Superior temporal gyrus (tissue), 1 donor: Measurements from ENCODE around the gene CNPPD1.

Experiments used
- DNase-seq: peaks from one replicate; pipeline ENCODE4 v3.0.0-alpha.2; 2016; ENCODE audit errors: extremely low spot score

Gene CNPPD1

GRCh38 chr2:219122202-219122980 is 54.3 kb downstream of the CNPPD1 start:
- DNase-seq: no peak
